ENCODE measurements around the gene TLE5.
"Not testable (repeated sequence)": the region's sequence is repeated elsewhere in the genome, so short reads cannot be mapped to it uniquely, and the experiment has no call there.

Gene TLE5

DNA sequence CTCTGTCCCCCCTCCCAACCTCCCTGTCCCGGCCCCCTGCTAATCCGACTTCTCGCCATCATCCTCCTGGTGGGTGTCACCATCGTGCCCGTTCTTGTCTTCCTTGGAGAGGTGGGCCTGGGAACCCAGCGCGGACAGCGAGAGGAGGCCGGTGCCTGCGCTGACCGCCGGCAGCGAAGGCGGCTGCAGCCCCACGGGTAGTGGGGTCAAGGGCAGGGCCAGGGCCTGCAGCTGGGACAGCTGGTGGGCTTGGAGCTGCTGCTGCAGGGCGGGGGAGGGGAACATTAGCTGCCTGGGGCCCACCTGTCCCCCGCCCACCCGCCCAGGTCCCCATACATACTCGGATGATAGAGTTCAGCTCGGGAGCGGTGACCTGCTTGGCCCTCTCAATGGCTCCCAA, 8.5 kb downstream of the TLE5 start:
- Histone ChIP-seq H3K4ac (ENCODE audit: low read length) (no peak overlapping the region), H4K8ac (ENCODE audit: low read depth, low read length) (no peak overlapping the region), H3K14ac (ENCODE audit: low read length) (no peak overlapping the region), H2AFZ (ENCODE audit: low read length) (no peak overlapping the region), H3K4me2 (ENCODE audit: insufficient read depth, low read length, poor library complexity, severe bottlenecking) (no peak overlapping the region), H2BK120ac (ENCODE audit: low read depth, low read length) (no peak overlapping the region), H3K36me3 (replicated peaks in 1 of 2; ENCODE audit: control insufficient read depth in 2 of 2, insufficient read depth in 2 of 2, low read length in 2 of 2) (peaks cover 8 to 61% of the 10 kb centered on the region in 2 donors), H2BK15ac (ENCODE audit: low read length) (no peak overlapping the region), H3K18ac (ENCODE audit: low read length) (no peak overlapping the region), H3K4me1 (ENCODE audit: control insufficient read depth in 2 of 2, insufficient read depth in 1 of 2, low read depth in 1 of 2, low read length in 2 of 2) (peaks cover 4 to 17% of the 10 kb centered on the region in 2 donors), H3K9ac (ENCODE audit: low read depth, low read length, poor library complexity) (no peak overlapping the region), H3K27me3 (ENCODE audit: control insufficient read depth in 3 of 3, insufficient read depth in 3 of 3, low read depth in 1 of 3, low read length in 3 of 3) (peaks cover 0 to 3% (median 0%) of the 10 kb centered on the region in 3 experiments), H3K27ac (replicated peaks; ENCODE audit: low read length) (no peak overlapping the region), H2BK5ac (ENCODE audit: low read length) (no peak overlapping the region), H3K79me1 (ENCODE audit: low read depth, low read length) (no peaks in the 10 kb centered on the region), H2BK12ac (ENCODE audit: low read length) (no peak overlapping the region), H3K9me3 (replicated peaks in 1 of 2; ENCODE audit: control insufficient read depth in 2 of 2, insufficient read depth in 1 of 2, low read depth in 1 of 2, low read length in 2 of 2) (peaks cover 0 to 2% of the 10 kb centered on the region in 2 donors), H4K91ac (ENCODE audit: low read depth, low read length, poor library complexity) (no peak overlapping the region), H3K4me3 (ENCODE audit: low read length in 2 of 2) (no peak overlapping the region), H3K23ac (ENCODE audit: low read depth, low read length, poor library complexity) (no peak overlapping the region), H2AK5ac (ENCODE audit: low read depth, low read length) (peak overlapping the region; percentile 34)
- no peak for DNase-seq (ENCODE audit: low spot score)
- no CpG with 5 or more reads among the region's 21 CpGs for WGBS, 2 donors (ENCODE audit: extremely low coverage in 2 of 2, insufficient read length in 2 of 2, insufficient replicate concordance in 1 of 2)

DNA sequence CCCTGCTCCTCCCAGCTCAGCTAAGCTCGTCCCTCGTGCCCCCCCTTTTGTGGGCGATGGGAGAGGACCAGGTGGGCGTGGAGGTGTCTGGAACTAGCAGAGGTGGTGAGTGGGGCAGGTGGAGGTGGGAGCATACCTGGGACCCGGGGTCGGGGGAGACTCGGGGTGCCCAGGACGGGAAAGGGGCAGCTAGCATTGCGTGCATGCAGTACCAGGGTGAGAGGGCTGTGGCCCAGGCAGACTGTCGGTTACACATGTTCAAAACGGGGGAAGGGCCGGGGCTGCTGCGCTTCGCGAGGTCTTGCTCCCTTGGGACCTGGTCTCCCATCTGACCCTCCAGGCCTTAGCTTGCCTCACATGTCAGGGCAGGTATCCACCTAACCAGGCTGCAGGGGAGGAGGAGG, 9.1 kb downstream of the TLE5 start:
- peaks cover 0 to 2% (median 0%) of the 10 kb centered on the region in 3 experiments for H3K27me3 ChIP-seq (ENCODE audit: control insufficient read depth in 3 of 3, insufficient read depth in 3 of 3, low read depth in 1 of 3, low read length in 3 of 3)
- H3K14ac ChIP-seq (ENCODE audit: low read length): no peak overlapping the region
- no peak overlapping the region for H2BK15ac ChIP-seq (ENCODE audit: low read length)
- no peak overlapping the region for H3K9ac ChIP-seq (ENCODE audit: low read depth, low read length, poor library complexity)
- H3K36me3 ChIP-seq (replicated peaks in 1 of 2; ENCODE audit: control insufficient read depth in 2 of 2, insufficient read depth in 2 of 2, low read length in 2 of 2): peaks cover 6 to 56% of the 10 kb centered on the region in 2 donors
- H3K9me3 ChIP-seq (replicated peaks in 1 of 2; ENCODE audit: control insufficient read depth in 2 of 2, insufficient read depth in 1 of 2, low read depth in 1 of 2, low read length in 2 of 2): peaks cover 0 to 2% of the 10 kb centered on the region in 2 donors
- WGBS, 2 donors (ENCODE audit: extremely low coverage in 2 of 2, insufficient read length in 2 of 2, insufficient replicate concordance in 1 of 2): no CpG with 5 or more reads among the region's 15 CpGs
- no peak for DNase-seq (ENCODE audit: low spot score)
- H3K4me2 ChIP-seq (ENCODE audit: insufficient read depth, low read length, poor library complexity, severe bottlenecking): no peak overlapping the region
- no peak overlapping the region for H2BK120ac ChIP-seq (ENCODE audit: low read depth, low read length)
- H2AK5ac ChIP-seq (ENCODE audit: low read depth, low read length): peak overlapping the region; percentile 49
- peaks cover 4 to 17% of the 10 kb centered on the region in 2 donors for H3K4me1 ChIP-seq (ENCODE audit: control insufficient read depth in 2 of 2, insufficient read depth in 1 of 2, low read depth in 1 of 2, low read length in 2 of 2)
- no peak overlapping the region for H4K91ac ChIP-seq (ENCODE audit: low read depth, low read length, poor library complexity)
- H3K79me1 ChIP-seq (ENCODE audit: low read depth, low read length): no peaks in the 10 kb centered on the region
- peak overlapping the region; percentile 77 for H3K18ac ChIP-seq (ENCODE audit: low read length)
- H3K4me3 ChIP-seq (ENCODE audit: low read length in 2 of 2): no peak overlapping the region
- no peak overlapping the region for H2BK5ac ChIP-seq (ENCODE audit: low read length)
- H2BK12ac ChIP-seq (ENCODE audit: low read length): no peak overlapping the region
- no peak overlapping the region for H3K23ac ChIP-seq (ENCODE audit: low read depth, low read length, poor library complexity)
- H3K27ac ChIP-seq (replicated peaks; ENCODE audit: low read length): no peak overlapping the region
- no peak overlapping the region for H4K8ac ChIP-seq (ENCODE audit: low read depth, low read length)
- no peak overlapping the region for H2AFZ ChIP-seq (ENCODE audit: low read length)
- H3K4ac ChIP-seq (ENCODE audit: low read length): no peak overlapping the region

GRCh38 chr19:3050016-3050415, 12.3 kb downstream of the TLE5 start:
- H4K91ac ChIP-seq (ENCODE audit: low read depth, low read length, poor library complexity); H4K8ac ChIP-seq (ENCODE audit: low read depth, low read length); H2AFZ ChIP-seq (ENCODE audit: low read length); H3K9me3 ChIP-seq (replicated peaks in 1 of 2; ENCODE audit: control insufficient read depth in 2 of 2, insufficient read depth in 1 of 2, low read depth in 1 of 2, low read length in 2 of 2); H3K14ac ChIP-seq (ENCODE audit: low read length); H3K23ac ChIP-seq (ENCODE audit: low read depth, low read length, poor library complexity); H3K4me3 ChIP-seq (ENCODE audit: low read length in 2 of 2); DNase-seq (ENCODE audit: low spot score); H3K4ac ChIP-seq (ENCODE audit: low read length); H3K4me2 ChIP-seq (ENCODE audit: insufficient read depth, low read length, poor library complexity, severe bottlenecking); H2BK120ac ChIP-seq (ENCODE audit: low read depth, low read length); H2BK5ac ChIP-seq (ENCODE audit: low read length); H3K9ac ChIP-seq (ENCODE audit: low read depth, low read length, poor library complexity); H3K27me3 ChIP-seq (ENCODE audit: control insufficient read depth in 3 of 3, insufficient read depth in 3 of 3, low read depth in 1 of 3, low read length in 3 of 3); H3K79me1 ChIP-seq (ENCODE audit: low read depth, low read length); H2BK15ac ChIP-seq (ENCODE audit: low read length); H2AK5ac ChIP-seq (ENCODE audit: low read depth, low read length); H3K27ac ChIP-seq (replicated peaks; ENCODE audit: low read length); H3K18ac ChIP-seq (ENCODE audit: low read length); H2BK12ac ChIP-seq (ENCODE audit: low read length): not testable (repeated sequence)
- WGBS, 2 donors (ENCODE audit: extremely low coverage in 2 of 2, insufficient read length in 2 of 2, insufficient replicate concordance in 1 of 2): no CpG with 5 or more reads among the region's 7 CpGs
- H3K36me3 ChIP-seq (replicated peaks in 1 of 2; ENCODE audit: control insufficient read depth in 2 of 2, insufficient read depth in 2 of 2, low read length in 2 of 2): peaks cover 2 to 27% of the 10 kb centered on the region in 2 donors
- peaks cover 10 to 16% of the 10 kb centered on the region in 2 donors for H3K4me1 ChIP-seq (ENCODE audit: control insufficient read depth in 2 of 2, insufficient read depth in 1 of 2, low read depth in 1 of 2, low read length in 2 of 2)

DNA sequence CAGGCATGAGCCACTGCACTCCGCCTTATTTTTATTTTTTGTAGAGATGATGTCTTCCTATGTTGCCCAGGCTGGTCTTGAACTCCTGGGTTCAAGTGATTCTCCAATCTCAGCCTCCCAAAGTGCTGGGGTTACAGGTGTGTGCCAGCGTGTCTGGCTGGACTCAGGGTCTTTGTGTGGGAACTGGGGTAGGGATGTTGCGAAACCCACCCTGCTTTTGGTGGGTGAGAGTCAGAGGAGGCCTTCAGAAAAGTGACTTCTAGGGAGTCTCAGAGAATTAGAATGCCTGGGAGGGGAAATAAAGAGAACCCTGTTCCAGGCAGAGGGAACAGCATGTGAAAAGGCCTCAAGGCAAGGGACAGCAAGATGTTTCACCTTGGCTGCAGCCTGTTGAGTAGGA, 13.2 kb downstream of the TLE5 start:
- Histone ChIP-seq H2BK5ac (ENCODE audit: low read length) (no peak overlapping the region), H3K36me3 (replicated peaks in 1 of 2; ENCODE audit: control insufficient read depth in 2 of 2, insufficient read depth in 2 of 2, low read length in 2 of 2) (peaks cover 0 to 18% of the 10 kb centered on the region in 2 donors), H3K4me3 (ENCODE audit: low read length in 2 of 2) (no peak overlapping the region), H2BK12ac (ENCODE audit: low read length) (no peak overlapping the region), H4K8ac (ENCODE audit: low read depth, low read length) (no peak overlapping the region), H3K23ac (ENCODE audit: low read depth, low read length, poor library complexity) (no peak overlapping the region), H2BK15ac (ENCODE audit: low read length) (no peak overlapping the region), H3K9me3 (replicated peaks in 1 of 2; ENCODE audit: control insufficient read depth in 2 of 2, insufficient read depth in 1 of 2, low read depth in 1 of 2, low read length in 2 of 2) (no peaks in the 10 kb centered on the region), H2AK5ac (ENCODE audit: low read depth, low read length) (no peak overlapping the region), H2BK120ac (ENCODE audit: low read depth, low read length) (no peak overlapping the region), H4K91ac (ENCODE audit: low read depth, low read length, poor library complexity) (no peak overlapping the region), H3K9ac (ENCODE audit: low read depth, low read length, poor library complexity) (no peak overlapping the region), H3K4me1 (ENCODE audit: control insufficient read depth in 2 of 2, insufficient read depth in 1 of 2, low read depth in 1 of 2, low read length in 2 of 2) (peaks cover 9 to 15% of the 10 kb centered on the region in 2 donors), H2AFZ (ENCODE audit: low read length) (no peak overlapping the region), H3K4me2 (ENCODE audit: insufficient read depth, low read length, poor library complexity, severe bottlenecking) (no peak overlapping the region), H3K18ac (ENCODE audit: low read length) (no peak overlapping the region), H3K14ac (ENCODE audit: low read length) (no peak overlapping the region), H3K27me3 (ENCODE audit: control insufficient read depth in 3 of 3, insufficient read depth in 3 of 3, low read depth in 1 of 3, low read length in 3 of 3) (no peaks in the 10 kb centered on the region), H3K27ac (replicated peaks; ENCODE audit: low read length) (no peak overlapping the region), H3K79me1 (ENCODE audit: low read depth, low read length) (no peaks in the 10 kb centered on the region), H3K4ac (ENCODE audit: low read length) (no peak overlapping the region)
- DNase-seq (ENCODE audit: low spot score): no peak
- WGBS, 2 donors (ENCODE audit: extremely low coverage in 2 of 2, insufficient read length in 2 of 2, insufficient replicate concordance in 1 of 2): no CpG with 5 or more reads among the region's 3 CpGs

All from neuronal stem cell (in vitro differentiated cells).